IPS-NIHi11 (cell line): Measurements from ENCODE around the gene CD36.
A peak's percentile ranks its signal among the peaks of the same experiment; 100 is the strongest.

Experiments
- DNase-seq: peaks from one replicate; pipeline ENCODE4 v3.0.0; 2012; ENCODE audit warnings: mixed read lengths, low spot score

Gene CD36

DNA sequence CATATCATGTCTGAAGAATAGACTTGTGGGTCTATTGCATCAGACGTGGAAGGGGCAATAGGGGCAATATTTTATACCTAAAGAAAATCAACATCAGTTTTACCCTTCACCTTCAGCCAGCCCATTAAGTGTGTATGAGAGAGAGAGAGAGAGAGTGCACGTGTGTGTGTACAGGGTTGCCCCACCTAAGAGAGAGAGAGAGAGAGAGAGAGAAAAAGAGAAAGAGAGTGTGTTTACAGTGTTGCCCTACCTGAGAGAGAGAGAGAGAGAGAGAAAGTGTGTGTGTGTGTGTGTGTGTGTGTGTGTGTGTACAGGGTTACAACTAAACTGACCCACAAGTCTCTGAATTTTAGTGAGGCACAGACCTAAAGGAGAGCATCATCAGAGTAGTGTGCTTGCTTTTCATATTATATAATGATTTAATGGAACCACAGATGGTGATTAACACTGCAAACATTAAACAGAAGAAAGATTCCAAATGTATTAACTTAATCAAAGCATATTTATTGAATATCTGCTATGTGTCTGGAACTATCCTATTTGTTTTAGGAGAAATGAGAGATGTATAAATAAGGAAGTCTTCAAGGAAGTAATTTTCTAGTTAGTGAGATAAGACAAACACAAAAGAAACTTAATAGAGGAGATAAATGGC is 66.8 kb downstream of the CD36 start:
- no peak for DNase-seq

DNA sequence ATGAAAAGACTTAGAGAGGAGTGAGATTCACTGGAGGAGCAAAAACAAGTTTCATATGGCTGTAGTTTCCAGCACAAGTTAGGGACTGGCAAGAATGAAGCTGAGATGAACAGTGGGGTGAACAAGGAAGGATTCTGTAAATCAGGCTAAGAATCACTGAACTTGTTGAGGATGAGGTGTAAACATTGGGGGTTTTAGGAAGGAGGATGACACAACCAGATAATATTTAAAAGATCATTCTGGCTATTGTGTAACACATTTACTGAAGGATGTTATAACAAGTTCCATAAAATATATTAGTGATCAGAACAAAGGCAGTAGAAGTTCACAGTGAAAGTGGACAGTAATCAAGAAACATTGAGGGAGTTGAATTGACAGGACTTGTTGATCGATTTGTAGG is 68.9 kb downstream of the CD36 start:
- no peak for DNase-seq

DNA sequence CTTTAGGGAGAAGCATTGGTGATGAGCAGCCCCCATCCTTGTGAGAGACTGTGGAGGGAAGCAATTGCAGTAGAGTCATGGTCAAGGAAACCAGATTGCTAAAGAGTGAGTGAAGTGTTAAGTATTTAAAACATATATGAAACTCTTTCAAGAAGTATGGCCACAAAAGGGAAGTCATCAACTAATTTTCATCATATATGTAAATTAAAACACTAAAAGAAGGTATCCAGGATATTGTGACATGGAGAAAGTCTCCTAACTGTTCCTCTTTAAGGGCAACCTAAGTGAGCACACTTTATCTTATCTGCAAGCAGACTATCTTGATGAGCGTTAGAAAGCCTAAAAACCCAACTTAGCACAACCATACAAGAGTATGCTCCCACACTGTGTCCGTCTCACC is 69.7 kb downstream of the CD36 start:
- no peak for DNase-seq

DNA sequence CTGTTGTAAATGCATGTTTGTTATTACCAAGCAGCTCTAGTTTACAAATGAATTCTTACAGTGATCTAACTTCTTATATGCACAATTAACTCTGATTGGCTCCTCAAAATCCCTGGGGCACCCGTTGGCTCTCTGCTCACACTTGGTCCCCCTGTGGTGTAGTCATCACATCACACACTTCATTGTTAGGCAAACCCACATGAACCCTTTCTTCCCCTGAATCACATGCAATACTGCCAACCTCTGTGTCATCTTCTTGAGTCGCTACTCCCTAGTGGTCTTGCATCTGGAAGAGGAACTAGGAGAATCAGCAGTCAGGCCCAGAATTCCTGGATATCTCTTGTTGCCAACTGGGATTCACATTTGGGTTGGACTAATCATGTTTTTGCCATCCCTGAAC is 73.1 kb downstream of the CD36 start:
- peak; percentile 6 for DNase-seq

DNA sequence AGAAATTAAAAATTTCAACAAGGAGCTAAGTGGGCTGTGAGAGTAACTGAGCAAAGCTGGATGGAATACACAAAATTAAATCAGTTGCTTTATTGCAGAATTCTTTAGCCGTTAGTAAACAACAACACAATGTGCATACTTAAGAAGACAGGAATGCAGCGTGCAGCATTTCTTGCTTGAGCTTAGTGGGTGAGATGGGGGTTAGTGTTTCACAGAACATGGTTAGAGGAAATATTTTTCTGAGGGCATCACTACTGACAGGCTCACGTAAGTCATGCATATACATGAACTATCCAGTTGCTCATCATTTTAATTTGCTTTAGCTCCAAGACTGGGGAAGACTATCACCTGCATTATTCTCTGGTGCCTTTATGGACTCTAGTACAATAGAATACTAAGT is 80.8 kb downstream of the CD36 start:
- DNase-seq: no peak

DNA sequence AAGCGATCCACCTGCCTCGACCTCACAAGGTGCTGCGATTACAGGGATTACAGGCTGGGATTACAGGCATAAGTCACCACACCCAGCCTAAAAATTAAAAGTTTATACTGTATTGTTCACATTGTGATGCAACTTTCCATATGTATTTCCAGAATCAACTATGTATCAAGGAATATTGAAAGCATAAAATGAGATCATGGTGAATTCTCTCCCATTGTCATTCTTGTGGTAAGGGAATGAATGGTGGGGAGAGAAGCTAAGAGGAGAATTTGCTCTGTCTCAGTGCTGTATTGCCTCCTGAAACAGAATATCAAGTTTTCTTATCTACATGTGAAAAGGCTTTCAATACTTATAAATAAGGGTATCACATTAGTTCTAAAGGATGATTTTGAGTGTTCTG is 81.7 kb downstream of the CD36 start:
- DNase-seq: no peak

DNA sequence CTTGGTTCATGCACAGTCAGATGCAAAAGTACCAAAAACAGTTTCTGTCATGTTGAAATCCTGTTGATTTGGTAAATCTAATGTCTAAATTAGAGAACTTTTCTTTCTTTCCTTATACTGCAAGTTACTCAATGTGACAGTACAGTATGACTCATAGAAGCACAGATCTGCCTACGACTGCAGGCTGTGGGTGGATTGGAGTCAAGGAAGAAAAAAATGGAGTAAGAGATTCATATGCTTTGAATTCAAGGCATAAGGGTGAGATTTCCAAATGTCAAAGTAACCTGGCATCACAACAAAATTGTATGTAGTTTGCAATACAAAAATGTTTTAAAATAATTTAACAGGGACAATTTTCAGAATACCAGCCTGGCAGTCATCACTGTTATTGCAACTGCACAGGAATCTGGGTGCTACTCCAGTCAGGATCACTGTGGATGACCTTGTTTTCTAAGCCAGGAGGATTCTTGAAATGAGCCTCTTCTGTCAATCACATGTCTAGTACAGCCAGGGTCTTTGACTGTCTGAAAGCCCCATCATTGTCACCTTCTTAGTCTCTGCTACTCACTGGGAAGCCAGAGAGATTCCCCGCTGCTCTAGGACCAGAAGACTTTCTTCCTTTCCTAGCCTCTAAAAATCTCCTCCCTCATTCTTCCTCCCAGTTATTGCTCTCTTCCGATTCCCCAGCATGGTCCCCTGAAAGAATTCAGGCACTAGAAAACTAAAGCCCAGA is 83.6 kb downstream of the CD36 start:
- peak; percentile 7 for DNase-seq

DNA sequence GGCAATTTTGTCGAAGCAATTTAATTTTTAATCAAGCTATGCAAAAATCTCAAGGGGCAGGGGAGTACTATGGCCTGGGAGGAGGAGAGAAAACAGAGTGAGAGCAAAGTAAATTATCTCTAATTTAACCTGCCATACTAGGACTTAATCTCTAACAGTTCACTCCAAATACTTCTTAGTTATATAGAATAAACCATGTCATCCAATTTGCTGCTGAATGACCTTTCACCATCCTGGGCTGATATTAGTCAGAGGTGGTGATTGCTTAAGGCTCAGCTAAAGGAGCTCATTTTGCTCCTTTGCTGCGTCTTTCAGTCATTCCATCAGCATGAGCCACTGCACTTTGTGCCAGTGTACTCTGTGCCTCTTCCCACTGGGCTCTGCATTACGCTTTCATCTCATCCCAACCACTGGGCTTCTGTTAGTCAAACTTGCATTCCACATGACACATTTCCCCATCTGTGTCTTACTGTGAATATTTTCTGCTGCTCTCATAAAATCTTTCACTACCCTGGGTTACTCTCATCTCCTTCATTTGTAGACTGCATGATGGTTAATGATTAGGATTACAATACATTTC is 84.3 kb downstream of the CD36 start:
- peak; percentile 14 for DNase-seq

DNA sequence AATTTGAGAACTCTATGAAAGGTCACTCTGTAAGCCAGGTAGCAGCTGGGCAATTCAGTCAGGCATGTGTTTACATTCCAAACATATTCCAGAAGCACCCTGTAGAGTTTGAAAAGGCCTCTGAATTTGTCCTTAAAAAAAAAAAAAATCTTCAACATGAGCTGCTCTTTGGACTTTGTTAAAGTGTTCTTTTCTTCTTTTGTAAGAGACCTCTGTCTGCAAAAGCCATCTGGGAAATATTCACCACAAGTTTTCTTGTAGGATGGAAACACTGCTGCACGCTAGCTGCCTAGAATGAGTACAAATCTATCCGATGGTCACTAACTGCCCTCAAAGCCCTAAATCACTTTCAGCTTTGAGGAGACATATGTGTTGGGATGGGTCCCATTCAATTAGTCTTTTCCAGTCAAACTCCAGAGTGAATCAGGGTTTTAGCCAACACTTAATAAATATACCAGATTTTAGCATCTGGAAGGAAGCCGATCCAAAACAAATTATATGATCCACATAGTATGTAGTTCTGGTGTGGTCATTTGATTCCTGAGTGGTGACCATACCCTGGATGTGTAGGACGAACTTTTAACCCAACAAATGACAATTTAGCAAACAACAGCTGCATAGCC is 85.9 kb downstream of the CD36 start:
- DNase-seq: no peak

DNA sequence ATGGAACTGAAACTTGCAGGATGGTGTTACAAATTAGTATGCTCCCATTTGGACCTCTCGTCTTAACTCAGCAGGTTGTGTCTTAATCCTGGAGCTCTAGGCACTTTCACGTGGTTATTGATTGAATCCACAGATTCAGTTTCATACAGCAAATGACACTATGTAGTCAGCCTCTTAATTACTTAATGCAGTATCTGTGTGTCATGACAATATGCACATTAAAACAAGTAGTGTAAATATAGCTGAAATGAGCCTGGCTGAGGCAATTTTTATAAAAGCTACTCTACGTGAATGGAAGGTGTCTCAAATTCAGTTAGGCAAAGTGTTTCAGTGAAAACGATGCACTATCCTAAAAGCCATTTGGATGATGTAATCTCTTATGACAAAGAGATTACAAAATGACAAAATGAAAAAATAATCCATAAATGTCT is 86.8 kb downstream of the CD36 start:
- no peak for DNase-seq
